Epithelial cell of esophagus (primary cell): ENCODE data around the gene RERE.

ENCODE experiments used
- DNase-seq: peaks from one replicate; pipeline ENCODE4 v3.0.0; 2010; ENCODE audit warnings: low read depth
- H3K4me3 ChIP-seq: 2 replicates; pipeline ENCODE4 v1.5.1; 2011; ENCODE audit warnings: mild to moderate bottlenecking, low read length, control low read depth
- CTCF ChIP-seq: IDR thresholded peaks from 2 replicates; pipeline ENCODE4 v1.5.1; 2011; ENCODE audit warnings: low read depth, mild to moderate bottlenecking, low read length, control low read depth, inconsistent platforms; ENCODE audit not compliant: insufficient read depth; ENCODE audit errors: missing control alignments

The RERE gene

GRCh38 chr1:8533907-8534306 is 283.5 kb downstream of the RERE start:
- no peak for TF ChIP-seq CTCF
- H3K4me3 ChIP-seq: no peak overlapping the region
- no peak for DNase-seq

GRCh38 chr1:8533124-8533523 is 284.3 kb downstream of the RERE start:
- no peak for DNase-seq
- no peak for TF ChIP-seq CTCF
- H3K4me3 ChIP-seq: no peak overlapping the region

GRCh38 chr1:8529901-8530300 is 287.5 kb downstream of the RERE start:
- no peak for TF ChIP-seq CTCF
- H3K4me3 ChIP-seq: no peak overlapping the region
- no peak for DNase-seq

GRCh38 chr1:8527941-8528340 is 289.5 kb downstream of the RERE start:
- DNase-seq: no peak
- TF ChIP-seq CTCF: no peak
- H3K4me3 ChIP-seq: no peak overlapping the region

- peak; percentile 95 for DNase-seq
- H3K4me3 ChIP-seq: peak overlapping the region; percentile 77
- TF ChIP-seq CTCF: no peak
Measured at GRCh38 chr1:8525558-8526275, 291.7 kb downstream of the RERE start.

- H3K4me3 ChIP-seq: peak overlapping the region; percentile 77
- no peak for TF ChIP-seq CTCF
- peak; percentile 63 for DNase-seq
Measured at GRCh38 chr1:8525216-8525557, 292.3 kb downstream of the RERE start.

GRCh38 chr1:8524627-8525157 is 292.7 kb downstream of the RERE start:
- TF ChIP-seq CTCF: no peak
- H3K4me3 ChIP-seq: peak overlapping the region; percentile 77
- DNase-seq: no peak
